Stimulated activated naive B cell treated with anti-CD40 and anti-IgM and Interleukin-4, amounts not matched to agents 10 μg/mL and 1 μg/mL and 100 μg/mL, for 72 hours (primary cell): ENCODE data around the gene TREML1.
A peak's percentile ranks its signal among the peaks of the same experiment; 100 is the strongest.

ENCODE experiments used
- ATAC-seq, 2 donors: fragments of 150-1000 bp; cut with Tn5 transposase; replicated peaks; 2 replicates each; pipeline ENCODE4 v1.10.0; 2021; ENCODE audit warnings: moderate library complexity in 1 of 2
- DNase-seq: peaks from one replicate; pipeline ENCODE4 v3.0.0; 2021
- H3K27ac Mint-ChIP-seq: one replicate; pipeline ENCODE4 v1.8.0; 2022; ENCODE audit warnings: mild to moderate bottlenecking, mixed read lengths
- H3K27me3 Mint-ChIP-seq, 2 donors: one replicate each; pipeline ENCODE4 v1.8.0; 2022; ENCODE audit warnings: mixed read lengths in 2 of 2
- H3K36me3 Mint-ChIP-seq, 2 donors: one replicate each; pipeline ENCODE4 v1.8.0; 2022; ENCODE audit warnings: mixed read lengths in 2 of 2, mild to moderate bottlenecking in 1 of 2
- H3K4me1 Mint-ChIP-seq, 2 donors: one replicate each; pipeline ENCODE4 v1.8.0; 2022; ENCODE audit warnings: mixed read lengths in 2 of 2, mild to moderate bottlenecking in 1 of 2
- H3K4me3 Mint-ChIP-seq, 2 donors: one replicate each; pipeline ENCODE4 v1.8.0; 2022; ENCODE audit warnings: mild to moderate bottlenecking in 2 of 2, mixed read lengths in 2 of 2, moderate library complexity in 1 of 2
- H3K9me3 Mint-ChIP-seq, 2 donors: one replicate each; pipeline ENCODE4 v1.8.0; 2022; ENCODE audit warnings: mixed read lengths in 2 of 2, mild to moderate bottlenecking in 1 of 2

The TREML1 gene

DNA sequence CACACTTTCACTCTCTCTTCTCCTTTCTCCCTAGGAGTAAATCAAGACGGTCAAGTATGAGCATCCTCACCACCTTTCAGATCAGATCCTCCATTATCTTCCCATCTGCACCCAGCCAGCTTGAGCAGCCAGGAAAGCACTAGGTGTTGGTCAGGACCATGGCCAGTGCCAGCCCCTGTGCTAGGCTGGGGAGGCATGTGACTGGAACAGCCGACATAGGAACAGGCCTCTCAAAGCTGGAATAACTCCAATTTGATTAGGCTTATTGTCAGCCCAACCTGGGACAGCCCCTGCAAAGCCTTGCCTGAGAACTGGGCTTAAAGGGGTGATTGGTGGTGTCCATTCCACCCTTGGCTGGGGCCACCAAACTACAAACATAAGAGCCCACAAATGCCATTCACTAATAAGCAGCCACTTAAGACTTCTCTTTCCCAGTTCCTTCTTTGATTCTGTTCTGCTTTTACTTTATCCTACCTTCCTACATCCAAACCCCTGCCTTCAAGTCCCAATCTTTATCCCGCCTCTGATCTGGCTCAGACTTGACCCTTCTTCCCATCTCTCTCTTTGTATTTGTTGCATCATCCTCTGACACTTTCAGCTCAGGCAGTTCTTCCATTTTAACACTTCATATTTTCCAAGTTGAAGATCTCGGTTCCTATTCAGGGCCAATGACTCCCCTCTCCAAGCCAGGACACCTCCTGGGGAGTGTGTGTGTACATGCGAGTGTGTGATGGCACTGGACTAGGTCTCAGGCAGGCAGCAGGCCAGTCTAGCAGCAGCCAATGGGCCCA lies 13.2 kb upstream of the TREML1 start:
- Mint-ChIP-seq H3K4me1 (peaks cover 19 to 35% of the 10 kb centered on the region in 2 donors), H3K27ac (no peak overlapping the region), H3K36me3 (no peaks in the 10 kb centered on the region), H3K4me3 (no peak overlapping the region), H3K27me3 (peaks cover 8 to 11% of the 10 kb centered on the region in 2 donors), H3K9me3 (no peaks in the 10 kb centered on the region)
- ATAC-seq (peak; percentile 51 to 58), DNase-seq (no peak)

DNA sequence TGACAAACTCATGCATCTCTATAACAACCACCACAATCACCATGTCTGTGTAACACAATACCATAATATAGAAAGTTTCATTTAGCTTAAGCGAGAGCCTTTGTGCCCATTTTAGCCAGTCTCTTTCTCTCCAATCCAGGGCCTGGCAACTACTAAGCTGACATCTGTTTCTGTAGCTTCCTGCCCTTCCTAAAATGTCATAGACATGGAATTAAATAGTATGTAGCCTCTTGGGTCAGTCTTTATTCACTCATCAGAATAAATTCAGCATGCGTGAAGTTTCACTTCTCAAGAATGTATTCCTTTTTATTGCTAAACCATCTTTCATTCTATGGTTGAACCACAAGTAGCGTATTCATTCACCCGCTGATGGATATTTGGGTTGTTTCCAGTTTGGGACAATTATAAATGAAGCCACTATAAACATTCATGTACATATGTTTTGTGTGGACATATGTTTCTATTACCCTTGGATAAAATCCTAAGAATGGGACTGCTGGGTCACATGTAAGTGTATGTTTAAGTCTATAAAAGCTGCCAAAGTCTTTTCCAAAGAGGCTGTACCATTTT lies 10.5 kb upstream of the TREML1 start:
- peak; percentile 48 to 58 for ATAC-seq
- Mint-ChIP-seq H3K4me3 (no peak overlapping the region), H3K27me3 (peaks cover 16 to 18% of the 10 kb centered on the region in 2 donors), H3K4me1 (peaks cover 23 to 39% of the 10 kb centered on the region in 2 donors), H3K36me3 (no peaks in the 10 kb centered on the region), H3K9me3 (no peaks in the 10 kb centered on the region), H3K27ac (no peak overlapping the region)
- no peak for DNase-seq

DNA sequence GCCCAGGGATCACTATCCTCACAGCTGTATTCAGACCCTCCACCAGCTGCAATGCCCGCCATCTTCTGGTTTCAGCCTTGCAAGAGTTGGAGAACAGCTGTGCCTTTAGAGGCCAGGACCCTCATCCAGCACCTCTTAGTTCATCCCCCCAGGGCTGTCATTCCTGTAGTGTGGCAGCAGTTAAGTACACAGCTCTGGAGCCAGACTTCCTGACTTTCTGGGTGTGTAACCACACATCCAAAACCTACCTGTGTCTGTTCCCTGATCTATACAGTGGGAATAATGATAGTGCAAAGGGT lies 9.2 kb upstream of the TREML1 start:
- no peak overlapping the region for H3K4me3 Mint-ChIP-seq
- DNase-seq (no peak), ATAC-seq (no peak)
- peaks cover 16 to 18% of the 10 kb centered on the region in 2 donors for H3K27me3 Mint-ChIP-seq
- H3K27ac Mint-ChIP-seq, result no peak overlapping the region
- peaks cover 23 to 39% of the 10 kb centered on the region in 2 donors for H3K4me1 Mint-ChIP-seq
- H3K9me3 Mint-ChIP-seq, result no peaks in the 10 kb centered on the region
- no peaks in the 10 kb centered on the region for H3K36me3 Mint-ChIP-seq

DNA sequence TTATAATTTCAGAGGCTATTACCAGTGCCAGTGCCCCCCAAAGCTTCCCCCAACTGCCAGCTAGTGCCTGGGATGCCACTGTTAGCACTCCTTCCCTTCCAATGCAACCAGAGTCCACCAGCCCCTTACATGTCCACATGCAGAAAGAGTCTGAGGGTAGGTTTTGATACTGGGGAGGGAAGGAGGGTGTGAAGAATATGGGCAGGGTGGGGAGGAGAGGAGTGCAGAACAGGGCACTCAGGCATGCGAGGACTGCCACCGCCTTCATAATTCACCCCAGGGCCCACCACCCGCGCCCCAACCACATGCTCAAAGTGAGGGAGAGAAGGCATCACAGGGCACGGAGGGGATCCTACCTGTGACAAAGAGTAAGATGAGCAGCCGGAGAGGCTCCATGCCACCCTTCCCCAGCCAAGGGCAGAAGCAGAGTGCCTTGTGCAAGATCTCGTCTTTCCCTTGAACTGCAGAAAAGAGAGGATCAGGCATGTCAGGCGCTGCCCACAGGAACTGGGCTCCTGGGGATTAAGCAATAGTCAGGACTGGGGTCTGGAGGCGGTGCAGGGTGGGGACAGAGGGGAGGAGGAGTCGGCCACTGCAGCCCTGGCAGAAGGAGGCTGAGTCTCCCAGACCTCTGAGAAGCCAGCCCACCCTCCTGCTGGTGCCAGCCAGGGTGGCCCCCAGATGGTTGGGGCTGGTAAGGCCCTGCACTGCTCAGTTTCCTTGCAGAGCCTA lies 8.7 kb upstream of the TREML1 start, which contains the start of gene TREM2:
TREM2 (minus strand) TSS at position 430 of the 732 bp plus-strand sequence; CDS start at position 396, 34 bp downstream.
- Mint-ChIP-seq H3K27me3 (peaks cover 16 to 18% of the 10 kb centered on the region in 2 donors), H3K4me1 (peaks cover 23 to 39% of the 10 kb centered on the region in 2 donors), H3K4me3 (peak within 1 kb of the TSS in 1 of 2 donors; percentile 45), H3K27ac (no peak within 1 kb of the TSS), H3K36me3 (no peaks in the 10 kb centered on the region), H3K9me3 (no peaks in the 10 kb centered on the region)
- DNase-seq, result no peak
- no peak for ATAC-seq

DNA sequence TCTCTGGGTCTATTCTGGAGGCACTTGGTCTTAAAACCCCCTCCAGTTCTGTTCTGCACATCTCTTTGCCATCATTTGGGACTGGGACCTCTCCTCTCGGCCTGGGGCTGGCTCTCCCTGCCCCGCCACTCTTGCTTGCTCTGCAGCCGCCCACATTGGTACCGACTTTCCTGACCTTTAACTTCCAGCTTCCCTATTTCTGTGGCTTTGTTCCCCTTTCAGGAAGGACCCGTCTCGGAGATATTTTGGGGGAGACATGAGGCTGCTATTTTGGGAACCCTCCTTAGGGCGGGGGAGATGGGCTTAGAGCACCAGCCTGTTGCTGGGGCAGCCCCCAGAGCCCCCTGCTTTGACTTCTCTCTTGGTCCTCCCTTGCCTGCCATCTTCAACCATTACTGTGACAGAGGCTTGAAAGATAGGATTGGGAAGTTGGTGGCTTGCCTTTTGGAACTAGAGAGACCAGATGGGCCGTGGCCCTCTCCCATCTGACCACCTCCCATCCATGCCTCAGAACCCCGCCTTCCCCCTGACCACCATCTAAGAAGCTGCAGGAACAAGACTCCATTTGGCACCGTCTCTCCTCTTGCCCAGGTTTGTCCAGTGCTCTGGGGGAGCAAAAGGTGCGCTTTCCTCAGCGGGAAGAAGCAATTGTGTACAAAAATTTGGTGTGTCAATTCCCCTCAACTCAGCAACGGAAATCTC lies 7.9 kb upstream of the TREML1 start:
- Mint-ChIP-seq H3K27me3 (peaks cover 10 to 15% of the 10 kb centered on the region in 2 donors), H3K27ac (no peak overlapping the region), H3K4me3 (peak overlapping the region in 1 of 2 donors; percentile 45), H3K9me3 (no peaks in the 10 kb centered on the region), H3K4me1 (peaks cover 18 to 31% of the 10 kb centered on the region in 2 donors), H3K36me3 (no peaks in the 10 kb centered on the region)
- DNase-seq, result no peak
- peak; percentile 45 to 47 for ATAC-seq

DNA sequence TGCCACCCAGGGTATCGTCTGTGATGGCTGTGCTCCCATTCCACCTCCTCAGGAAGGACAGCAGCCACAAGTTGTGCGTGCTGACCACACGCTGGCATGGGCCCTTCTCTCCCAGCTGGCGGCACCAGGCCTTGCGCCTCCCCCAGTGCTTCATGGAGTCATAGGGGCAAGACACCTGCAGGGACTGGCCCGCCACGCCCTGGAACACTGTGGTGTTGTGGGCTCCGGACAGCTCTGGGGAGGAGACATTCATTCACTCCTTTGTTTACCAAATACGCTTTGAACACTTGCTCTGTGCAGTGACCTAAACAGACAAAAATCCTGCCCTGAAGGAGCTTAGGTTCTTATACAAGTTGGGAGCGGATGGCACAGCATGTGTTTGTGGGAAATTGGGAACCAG lies 7.2 kb upstream of the TREML1 start:
- DNase-seq (no peak), ATAC-seq (no peak)
- H3K9me3 Mint-ChIP-seq, result no peaks in the 10 kb centered on the region
- peaks cover 15 to 28% of the 10 kb centered on the region in 2 donors for H3K4me1 Mint-ChIP-seq
- H3K27ac Mint-ChIP-seq, result no peak overlapping the region
- no peaks in the 10 kb centered on the region for H3K36me3 Mint-ChIP-seq
- H3K27me3 Mint-ChIP-seq, result peaks cover 7 to 13% of the 10 kb centered on the region in 2 donors
- H3K4me3 Mint-ChIP-seq, result no peak overlapping the region

DNA sequence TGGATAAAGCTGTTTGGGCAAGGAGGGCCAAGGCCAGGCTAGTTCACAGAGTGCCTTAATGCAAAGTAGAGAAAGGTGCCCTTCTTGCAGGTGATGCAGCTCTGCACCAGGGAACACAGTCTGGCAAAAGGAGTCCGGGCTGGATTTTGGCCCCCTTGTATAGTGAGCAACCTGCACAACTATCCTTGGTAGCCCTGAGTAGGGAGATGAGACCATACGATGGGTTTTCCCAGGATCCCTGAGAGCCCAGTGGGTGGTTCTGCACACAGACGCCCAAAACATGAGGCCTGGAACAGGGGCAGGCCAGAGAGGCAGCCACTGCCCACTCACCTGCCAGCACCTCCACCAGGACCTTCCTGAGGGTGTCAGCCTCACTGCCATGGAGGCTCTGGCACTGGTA lies 6.8 kb upstream of the TREML1 start:
- H3K9me3 Mint-ChIP-seq, result no peaks in the 10 kb centered on the region
- no peak overlapping the region for H3K27ac Mint-ChIP-seq
- no peaks in the 10 kb centered on the region for H3K36me3 Mint-ChIP-seq
- DNase-seq, result no peak
- ATAC-seq, result no peak
- H3K27me3 Mint-ChIP-seq, result peaks cover 7 to 13% of the 10 kb centered on the region in 2 donors
- no peak overlapping the region for H3K4me3 Mint-ChIP-seq
- H3K4me1 Mint-ChIP-seq, result peaks cover 15 to 28% of the 10 kb centered on the region in 2 donors

DNA sequence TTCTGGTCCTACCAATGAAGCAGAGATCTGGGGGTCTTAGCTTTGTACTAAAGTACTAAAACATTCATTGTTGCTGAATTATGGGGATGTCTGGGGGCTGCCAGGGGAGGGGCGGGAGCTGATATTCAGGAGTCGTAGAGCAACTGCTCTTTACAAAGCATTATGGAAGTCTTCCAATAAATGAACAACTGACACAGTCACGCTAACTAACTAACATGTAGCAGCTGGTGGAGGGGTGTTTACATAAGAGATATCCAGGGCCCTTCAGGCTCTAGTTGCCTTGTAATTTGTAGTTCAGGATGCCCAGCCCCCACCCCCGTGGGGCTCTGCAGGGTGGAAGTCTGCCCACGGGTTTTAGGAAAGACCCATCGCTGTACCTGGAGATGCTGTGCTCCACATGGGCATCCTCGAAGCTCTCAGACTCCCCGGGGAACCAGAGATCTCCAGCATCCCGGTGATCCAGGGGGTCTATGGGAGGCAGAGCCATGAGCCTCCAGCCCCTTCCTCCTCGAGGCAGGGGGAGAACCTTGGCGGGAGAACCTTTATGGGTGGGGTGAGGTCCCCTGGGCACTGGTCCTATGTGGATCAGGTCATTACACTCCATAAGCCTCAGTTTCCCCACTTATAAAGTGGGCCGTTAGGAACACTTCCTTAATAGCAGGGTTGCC lies 5.4 kb upstream of the TREML1 start:
- Mint-ChIP-seq H3K36me3 (no peaks in the 10 kb centered on the region), H3K4me1 (peaks cover 18 to 28% of the 10 kb centered on the region in 2 donors), H3K4me3 (no peak overlapping the region), H3K27me3 (peaks cover 7 to 13% of the 10 kb centered on the region in 2 donors), H3K9me3 (no peaks in the 10 kb centered on the region), H3K27ac (no peak overlapping the region)
- ATAC-seq (no peak), DNase-seq (no peak)

DNA sequence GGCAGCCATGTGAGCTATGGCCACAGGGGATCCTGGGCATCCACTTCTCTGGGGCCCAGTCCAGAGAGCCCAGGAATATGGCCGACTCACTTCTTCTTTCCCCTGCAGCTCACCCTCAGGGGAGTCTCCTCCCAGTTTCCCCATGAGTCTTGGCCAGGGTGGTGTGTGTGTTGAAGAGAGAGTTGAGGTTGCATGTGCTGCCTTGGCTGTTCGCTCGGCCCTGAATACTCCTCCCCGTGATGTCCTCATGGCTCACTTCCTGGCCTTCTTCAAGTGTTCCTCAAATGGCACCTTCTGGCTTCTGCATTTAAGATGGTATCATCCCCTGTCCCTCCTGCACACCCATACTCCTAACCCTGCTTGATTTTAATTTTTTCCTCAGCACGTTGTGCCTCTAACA lies 3.2 kb upstream of the TREML1 start:
- ATAC-seq, result peak in 1 of 2 donors; percentile 18
- Mint-ChIP-seq H3K27ac (no peak overlapping the region), H3K27me3 (peaks cover 7 to 8% of the 10 kb centered on the region in 2 donors), H3K4me3 (no peak overlapping the region), H3K36me3 (no peaks in the 10 kb centered on the region), H3K9me3 (no peaks in the 10 kb centered on the region), H3K4me1 (peaks cover 9 to 18% of the 10 kb centered on the region in 2 donors)
- DNase-seq, result no peak

DNA sequence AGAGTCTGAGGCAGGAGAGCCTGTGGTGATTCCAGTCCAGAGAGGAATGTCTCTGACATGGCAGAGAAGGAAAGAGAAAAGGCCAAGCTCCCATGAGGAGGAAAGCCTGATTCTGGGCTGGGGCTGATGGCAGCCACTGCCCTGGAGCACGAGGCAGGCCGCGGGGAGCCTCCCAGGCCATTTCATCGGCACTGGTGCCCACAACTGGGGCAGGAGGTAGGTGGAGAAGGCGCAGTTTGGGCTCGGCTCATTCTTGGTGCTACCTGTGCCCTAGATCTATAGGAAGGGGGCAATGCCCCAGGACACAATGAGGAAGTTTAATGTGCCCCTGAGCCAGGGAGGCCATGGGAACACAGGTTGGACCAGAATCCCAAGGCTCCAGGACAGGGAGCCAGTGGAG lies 2.6 kb upstream of the TREML1 start:
- ATAC-seq (no peak), DNase-seq (no peak)
- no peaks in the 10 kb centered on the region for H3K9me3 Mint-ChIP-seq
- H3K4me1 Mint-ChIP-seq, result peaks cover 3 to 13% of the 10 kb centered on the region in 2 donors
- H3K27ac Mint-ChIP-seq, result no peak overlapping the region
- H3K36me3 Mint-ChIP-seq, result no peaks in the 10 kb centered on the region
- H3K27me3 Mint-ChIP-seq, result peaks cover 2 to 3% of the 10 kb centered on the region in 2 donors
- H3K4me3 Mint-ChIP-seq, result no peak overlapping the region

DNA sequence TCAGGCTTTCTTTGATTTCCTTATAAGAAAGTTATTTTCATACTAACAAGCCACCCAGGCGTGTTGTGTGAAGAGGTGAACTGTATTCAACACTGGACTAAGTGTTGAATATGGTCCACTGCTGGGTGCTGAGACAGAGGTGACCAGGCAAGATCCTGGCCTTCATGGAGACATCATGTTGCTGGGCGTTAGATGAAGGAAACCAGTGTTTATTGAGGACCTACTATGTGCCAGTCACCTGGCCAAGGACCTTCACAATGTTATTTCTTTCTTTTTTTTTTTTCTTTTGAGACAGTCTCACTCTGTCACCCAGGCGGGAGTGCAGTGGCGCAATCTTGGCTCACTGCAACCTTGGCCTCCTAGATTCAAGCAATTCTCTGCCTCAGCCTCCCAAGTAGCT lies 1.9 kb upstream of the TREML1 start:
- no peak for DNase-seq
- ATAC-seq, result no peak
- H3K4me3 Mint-ChIP-seq, result no peak overlapping the region
- H3K27ac Mint-ChIP-seq, result no peak overlapping the region
- H3K36me3 Mint-ChIP-seq, result no peaks in the 10 kb centered on the region
- H3K27me3 Mint-ChIP-seq, result no peaks in the 10 kb centered on the region
- H3K4me1 Mint-ChIP-seq, result peaks cover 2 to 9% of the 10 kb centered on the region in 2 donors
- H3K9me3 Mint-ChIP-seq, result no peaks in the 10 kb centered on the region

DNA sequence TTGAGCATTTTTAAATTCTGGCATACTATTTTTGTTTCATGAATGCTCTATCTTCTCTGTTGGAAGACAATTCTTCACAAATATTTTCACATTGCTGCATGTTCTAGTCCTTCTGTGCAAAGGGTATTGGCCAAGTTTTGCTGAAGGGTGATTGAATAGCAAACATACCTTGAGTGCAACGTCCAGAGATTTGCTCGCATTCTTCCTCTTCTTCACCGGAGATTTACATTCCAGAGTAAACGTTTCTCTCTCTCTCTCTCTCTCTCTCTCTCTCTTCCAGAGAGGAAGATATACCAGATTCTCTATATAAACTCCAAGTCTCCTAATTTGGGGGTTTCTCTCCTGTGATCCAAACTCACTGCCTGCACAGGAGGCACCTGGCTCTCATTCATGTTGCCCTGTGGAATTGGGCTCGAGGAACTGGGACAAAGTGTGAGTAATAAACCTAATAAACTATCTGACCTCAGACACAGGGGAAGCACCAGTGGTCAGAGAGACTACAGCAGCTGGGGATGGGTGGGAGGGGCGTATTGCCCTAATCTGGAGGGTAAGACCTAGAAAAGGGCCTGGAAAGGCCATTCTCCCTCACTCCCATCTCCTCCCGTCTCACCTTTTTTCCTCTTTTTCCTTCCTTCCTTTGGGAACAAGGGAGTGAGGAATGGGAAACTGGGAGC lies 1.1 kb upstream of the TREML1 start:
- peak; percentile 51 to 64 for ATAC-seq
- H3K27ac Mint-ChIP-seq, result no peak overlapping the region
- H3K36me3 Mint-ChIP-seq, result peaks cover 0 to 3% of the 10 kb centered on the region in 2 donors
- no peak overlapping the region for H3K4me3 Mint-ChIP-seq
- peaks cover 2 to 9% of the 10 kb centered on the region in 2 donors for H3K4me1 Mint-ChIP-seq
- DNase-seq, result no peak
- no peaks in the 10 kb centered on the region for H3K9me3 Mint-ChIP-seq
- H3K27me3 Mint-ChIP-seq, result no peaks in the 10 kb centered on the region

DNA sequence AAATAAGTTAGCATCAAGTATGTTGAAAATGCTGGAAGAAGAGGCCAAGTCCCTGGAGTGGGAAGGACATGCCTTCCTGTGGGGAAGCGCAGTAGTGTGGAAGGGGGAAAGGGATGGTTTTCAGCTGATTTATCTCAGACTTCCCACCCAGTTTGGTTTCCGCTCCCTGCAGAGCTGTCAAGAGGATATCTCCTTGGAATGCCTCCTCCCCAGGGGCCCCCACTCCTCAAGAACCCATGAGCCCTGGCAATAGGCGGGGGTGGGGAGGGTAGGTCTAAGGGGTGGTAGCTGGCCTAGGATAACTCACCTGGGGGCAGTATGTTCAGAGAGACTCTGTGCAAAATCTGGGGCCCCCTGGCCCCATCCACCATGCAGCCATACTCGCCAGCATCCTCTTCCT lies 696 bp downstream of the TREML1 start:
- no peak overlapping the region for H3K27ac Mint-ChIP-seq
- H3K4me3 Mint-ChIP-seq, result no peak overlapping the region
- no peak for ATAC-seq
- H3K9me3 Mint-ChIP-seq, result no peaks in the 10 kb centered on the region
- peaks cover 8 to 14% of the 10 kb centered on the region in 2 donors for H3K36me3 Mint-ChIP-seq
- H3K27me3 Mint-ChIP-seq, result no peaks in the 10 kb centered on the region
- no peak for DNase-seq
- peaks cover 2 to 9% of the 10 kb centered on the region in 2 donors for H3K4me1 Mint-ChIP-seq
